K562 (cell line): Measurements from ENCODE around the gene ADAM19. TPM values are rescaled to one million over a fixed set of nuclear protein-coding genes. Genes with fewer than 3 reads are reported as not detected.

Experiments
- ATAC-seq: fragments of 200-7000 bp; cut with Tn5 transposase; 3 replicates; pipeline ENCODE4 v1.9.1; 2020; ENCODE audit warnings: moderate library complexity
- BruUV-seq: library from RNA; stranded (reverse); fragments of 400-500 nt; replicated peaks from 2 replicates; lab custom pipeline; 2021; lab: Mats Ljungman, UMichigan
- CTCF ChIA-PET: fragments of 300-600 bp; formaldehyde crosslinking; extraction: SDS; loops from one replicate; lab custom pipeline; 2021; ENCODE audit warnings: low intra/inter-chr PET ratio; lab: Yijun Ruan, JAX
- POLR2A ChIA-PET: fragments of 300-600, 350-650 bp; sonication (Branson Sonifier 250); formaldehyde crosslinking; extraction: SDS; loops from one replicate; lab custom pipeline; 2021; ENCODE audit warnings: antibody characterized with exemption, inconsistent platforms; lab: Yijun Ruan, JAX
- DNase-seq, 4 experiments: peaks; one replicate each; pipeline versions ENCODE4 v3.0.0 to v3.0.0-alpha.2; 2011 to 2018; ENCODE audit warnings: low spot score in 3 of 4, mixed read lengths in 3 of 4; ENCODE audit errors: extremely low read depth in 1 of 4
- FAIRE-seq: peaks from 2 replicates; lab custom pipeline; 2011; peaks lifted over from hg19 to GRCh38; lab: Jason Lieb, UNC
- H2AFZ ChIP-seq: 2 replicates; pipeline ENCODE4 v1.6.0; 2011; ENCODE audit warnings: low read depth, low read length, control low read depth, inconsistent platforms
- H3K27ac ChIP-seq: fragments of 200-600 bp; 3 replicates; pipeline ENCODE4 v1.8.0; 2011; ENCODE audit warnings: low read depth, mild to moderate bottlenecking, control low read depth, inconsistent platforms, low read length, moderate library complexity, mixed read lengths; ENCODE audit errors: extremely low read depth
- H3K27me3 ChIP-seq, 2 experiments: fragments of 300-600 bp in 1 of 2; 2 replicates in 1 of 2; 3 replicates in 1 of 2; pipeline versions ENCODE4 v1.6.0 to v1.8.0; 2011; ENCODE audit warnings: inconsistent platforms in 2 of 2, low read length in 2 of 2, mild to moderate bottlenecking in 1 of 2, mixed read lengths in 1 of 2, moderate library complexity in 1 of 2; ENCODE audit not compliant: control insufficient read depth in 2 of 2, insufficient read depth in 2 of 2
- H3K36me3 ChIP-seq: fragments of 300-600 bp; 3 replicates; pipeline ENCODE4 v1.8.0; 2011; ENCODE audit warnings: mild to moderate bottlenecking, low read length, inconsistent platforms; ENCODE audit not compliant: control insufficient read depth, insufficient read depth
- H3K4me1 ChIP-seq, 2 experiments: fragments of 200-600 bp in 1 of 2; replicated peaks in 1 of 2; 2 replicates in 1 of 2; 3 replicates in 1 of 2; pipeline versions ENCODE4 v1.5.1 to v1.8.0; 2011; ENCODE audit warnings: inconsistent platforms in 2 of 2, low read length in 2 of 2, mild to moderate bottlenecking in 1 of 2, mixed read lengths in 1 of 2, moderate library complexity in 1 of 2; ENCODE audit not compliant: control insufficient read depth in 2 of 2, insufficient read depth in 2 of 2
- H3K4me2 ChIP-seq: 2 replicates; pipeline ENCODE4 v1.6.1; 2011; ENCODE audit warnings: low read length, control low read depth, inconsistent platforms, mixed read lengths; ENCODE audit not compliant: insufficient read depth
- H3K4me3 ChIP-seq: fragments of 200-600 bp; sonication (generic), shearing (Covaris generic); 2 replicates; pipeline ENCODE4 v1.5.1; 2016; ENCODE audit warnings: control low read depth, inconsistent platforms
- H3K79me2 ChIP-seq: fragments of 200-600 bp; 3 replicates; pipeline ENCODE4 v1.8.0; 2011; ENCODE audit warnings: low read length, inconsistent platforms; ENCODE audit not compliant: control insufficient read depth, insufficient read depth
- H3K9ac ChIP-seq, 2 experiments: 2 replicates each; pipeline versions ENCODE4 v1.6.0 to v1.6.1; 2011; ENCODE audit warnings: low read depth in 2 of 2, low read length in 2 of 2, control low read depth in 1 of 2, inconsistent platforms in 1 of 2, mild to moderate bottlenecking in 1 of 2, mixed read lengths in 1 of 2; ENCODE audit not compliant: insufficient read depth in 1 of 2
- H3K9me1 ChIP-seq: one replicate; pipeline ENCODE4 v1.6.0; 2011; ENCODE audit warnings: inconsistent platforms, mild to moderate bottlenecking, low read length, moderate library complexity; ENCODE audit not compliant: control insufficient read depth, insufficient read depth
- H3K9me3 ChIP-seq: replicated peaks from 2 replicates; pipeline ENCODE4 v1.5.1; 2011; ENCODE audit warnings: low read depth, low read length, inconsistent platforms; ENCODE audit not compliant: control insufficient read depth, insufficient read depth
- H4K20me1 ChIP-seq: replicated peaks from 2 replicates; pipeline ENCODE4 v1.6.1; 2011; ENCODE audit warnings: low read length, inconsistent platforms, mixed read lengths; ENCODE audit not compliant: control insufficient read depth, insufficient read depth
- TGIF2 ChIP-seq: sonication (generic); formaldehyde crosslinking; IDR thresholded peaks from 2 replicates; pipeline ENCODE4 v1.8.1; 2022; ENCODE audit warnings: mild to moderate bottlenecking, missing genetic modification reagents, moderate library complexity
- ZBTB7A ChIP-seq: IDR thresholded peaks from 2 replicates; pipeline ENCODE4 v1.6.1; 2011; ENCODE audit warnings: low read depth, mild to moderate bottlenecking, low read length, moderate library complexity, borderline replicate concordance; ENCODE audit not compliant: control insufficient read depth
- ZNF445 ChIP-seq: fragments of 250-450 bp; sonication (Bioruptor Pico); IDR thresholded peaks from 2 replicates; pipeline ENCODE4 v1.4.0; 2020; ENCODE audit warnings: low read depth, mild to moderate bottlenecking, moderate library complexity
- ZNF717 ChIP-seq: fragments of 250-450 bp; sonication (Bioruptor Pico); IDR thresholded peaks from 2 replicates; pipeline ENCODE4 v1.5.0; 2021
- WGBS: fragments of 100-300 bp; shearing (Covaris generic); methylation state at CpG from one replicate; pipeline ENCODE4 v1.1.6; 2016; ENCODE audit warnings: low coverage, mixed read lengths; ENCODE audit not compliant: insufficient coverage; ENCODE audit errors: missing lambda C conversion rate; 5-methylcytosine and 5-hydroxymethylcytosine counted together
- in situ Hi-C: fragments of 300-500 bp; cut with MboI; formaldehyde crosslinking; loops from 4 replicates; pipeline ENCODE4 v1.15.0; 2018; ENCODE audit warnings: inconsistent platforms, mixed read lengths
- intact Hi-C: fragments of 100-400 bp; cut with micrococcal nuclease; formaldehyde crosslinking; loops from 2 replicates; pipeline ENCODE4 v1.14.2; 2022
- polyA plus RNA-seq, 8 experiments: library from polyadenylated mRNA; depleted of rRNA in 4 of 8; stranded (reverse) in 5 of 8; unstranded in 3 of 8; fragments of >200 nt; fragmentation: Nextera tagmentation in 2 of 8; fragmentation: Illumina TruSeq in 1 of 8; extraction: Ambion mirVana in 2 of 8; extraction: Trizol in 1 of 8; gene quantifications; 2 replicates each; pipeline versions ENCODE4 v1.2.1 to v1.2.3, GENCODE V29; 2011 to 2014; ENCODE audit warnings: inconsistent platforms in 1 of 8, missing spikeins in 1 of 8
- total RNA-seq, 7 experiments: library from RNA; depleted of rRNA in 6 of 7; stranded (reverse); fragments of >200 nt in 6 of 7; fragmentation: Illumina TruSeq in 2 of 7; extraction: Trizol in 2 of 7; gene quantifications; 2 replicates each; pipeline versions ENCODE4 v1.2.1 to v1.2.3, GENCODE V29; 2011 to 2021; ENCODE audit warnings: low replicate concordance in 1 of 7
- TF ChIP-seq, protein P1 (sequence below): fragments of 450-650 bp; formaldehyde crosslinking; IDR thresholded peaks from 2 replicates; pipeline ENCODE4 v1.4.0; 2020; ENCODE audit warnings: mild to moderate bottlenecking, moderate library complexity

Gene ADAM19
- total and polyA plus RNA-seq, 9 of the 15 experiments (the other 6 are each of a cell fraction or from before 2014, with no cell fraction given): 0.11 to 1.1 (median 0.43) TPM

DNA sequence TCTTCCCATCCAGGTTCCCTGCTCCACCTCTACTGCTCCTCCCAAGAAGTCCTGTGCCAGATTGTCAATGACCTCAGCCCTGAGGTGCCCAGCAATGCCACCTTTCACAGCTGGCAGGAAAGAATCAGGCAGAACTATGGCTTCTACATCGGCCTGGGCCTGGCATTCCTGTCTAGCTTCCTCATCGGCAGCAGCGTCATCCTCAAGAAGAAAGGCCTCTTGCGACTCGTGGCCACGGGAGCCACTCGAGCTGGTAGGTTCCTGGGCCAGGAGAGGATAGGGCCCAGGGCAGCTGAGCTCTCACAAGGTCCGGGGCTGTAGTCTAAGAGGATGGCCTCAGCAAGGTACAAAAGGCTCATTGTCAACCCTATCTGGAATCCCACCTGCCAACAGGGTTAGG lies 112.5 kb downstream of the ADAM19 start:
- H3K9ac ChIP-seq: no peak overlapping the region
- intact Hi-C loops: no loop called here

More for the DNA sequence above, 112.5 kb downstream of the ADAM19 start:
- Histone ChIP-seq H3K9me1 (no peaks in the 10 kb centered on the region), H3K36me3 (no peaks in the 10 kb centered on the region), H3K4me3 (no peak overlapping the region), H3K79me2 (no peaks in the 10 kb centered on the region), H3K27ac (no peak overlapping the region), H3K4me1 (peaks cover 5 to 7% of the 10 kb centered on the region in 2 experiments; a peak in 3 of 5 replicates), H2AFZ (no peak overlapping the region), H3K9me3 (no peaks in the 10 kb centered on the region), H3K27me3 (peaks cover 13 to 26% of the 10 kb centered on the region in 2 experiments; a peak in 3 of 5 replicates), H3K4me2 (no peak overlapping the region), H4K20me1 (no peaks in the 10 kb centered on the region; the same call in 1 of the 2 replicates)
- DNase-seq (no peak), ATAC-seq (no peak), FAIRE-seq (no peak)
- in situ Hi-C loops: no loop called here
- BruUV-seq: no TSS peak
- CTCF ChIA-PET: no interaction called here
- WGBS: 9% methylated on average over 8 of the region's 8 CpGs
- TF ChIP-seq, protein P1, sequence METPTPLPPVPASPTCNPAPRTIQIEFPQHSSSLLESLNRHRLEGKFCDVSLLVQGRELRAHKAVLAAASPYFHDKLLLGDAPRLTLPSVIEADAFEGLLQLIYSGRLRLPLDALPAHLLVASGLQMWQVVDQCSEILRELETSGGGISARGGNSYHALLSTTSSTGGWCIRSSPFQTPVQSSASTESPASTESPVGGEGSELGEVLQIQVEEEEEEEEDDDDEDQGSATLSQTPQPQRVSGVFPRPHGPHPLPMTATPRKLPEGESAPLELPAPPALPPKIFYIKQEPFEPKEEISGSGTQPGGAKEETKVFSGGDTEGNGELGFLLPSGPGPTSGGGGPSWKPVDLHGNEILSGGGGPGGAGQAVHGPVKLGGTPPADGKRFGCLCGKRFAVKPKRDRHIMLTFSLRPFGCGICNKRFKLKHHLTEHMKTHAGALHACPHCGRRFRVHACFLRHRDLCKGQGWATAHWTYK: no peak
- no peak for TF ChIP-seq ZNF445 (CRISPR knock-in tag)
- no peak for TF ChIP-seq ZNF717
- no peak for TF ChIP-seq ZBTB7A
- no peak for TF ChIP-seq TGIF2 (CRISPR knock-in tag)
- POLR2A ChIA-PET: no interaction called here
